GM23338 (cell line): Measurements from ENCODE around the gene UBAC1. TPM values are rescaled to one million over a fixed set of nuclear protein-coding genes. Genes with fewer than 3 reads are reported as not detected.
"Not testable (repeated sequence)": the region's sequence is repeated elsewhere in the genome, so short reads cannot be mapped to it uniquely, and the experiment has no call there.

Source experiments
- ATAC-seq: fragments of 200-7000 bp; cut with Tn5 transposase; 3 replicates; pipeline ENCODE4 v1.9.1; 2020
- DNase-seq: peaks from one replicate; pipeline ENCODE4 v3.0.0-alpha.2; 2015; ENCODE audit warnings: low spot score
- H2AFZ ChIP-seq: fragments of 200-600 bp; sonication (generic); 2 replicates; pipeline ENCODE4 v1.8.0; 2016; ENCODE audit warnings: antibody characterized with exemption, mild to moderate bottlenecking, moderate library complexity
- H3F3A ChIP-seq: fragments of 200-600 bp; sonication (generic); replicated peaks from 2 replicates; pipeline ENCODE4 v1.8.0; 2017; ENCODE audit warnings: antibody characterized with exemption, mixed run types, low read depth
- H3K27ac ChIP-seq: fragments of 200-600 bp; sonication (generic); 2 replicates; pipeline ENCODE4 v1.6.1; 2016; ENCODE audit warnings: low read depth
- H3K27me3 ChIP-seq: fragments of 200-600 bp; sonication (generic); 2 replicates; pipeline ENCODE4 v1.8.0; 2016; ENCODE audit warnings: mild to moderate bottlenecking, mixed run types, moderate library complexity; ENCODE audit not compliant: insufficient read depth
- H3K36me3 ChIP-seq: fragments of 200-600 bp; sonication (generic); 2 replicates; pipeline ENCODE4 v1.8.0; 2016; ENCODE audit warnings: mild to moderate bottlenecking; ENCODE audit not compliant: insufficient read depth
- H3K4me1 ChIP-seq: fragments of 200-600 bp; sonication (generic); 2 replicates; pipeline ENCODE4 v1.8.0; 2016; ENCODE audit warnings: mild to moderate bottlenecking, moderate library complexity; ENCODE audit not compliant: insufficient read depth
- H3K4me2 ChIP-seq: fragments of 200-600 bp; sonication (generic); 2 replicates; pipeline ENCODE4 v1.7.1; 2017; ENCODE audit warnings: mixed run types
- H3K4me3 ChIP-seq: fragments of 200-600 bp; sonication (generic); 2 replicates; pipeline ENCODE4 v1.6.1; 2016; ENCODE audit warnings: mixed run types
- H3K79me2 ChIP-seq: fragments of 200-600 bp; sonication (generic); replicated peaks from 2 replicates; pipeline ENCODE4 v1.8.0; 2017; ENCODE audit warnings: mild to moderate bottlenecking; ENCODE audit not compliant: insufficient read depth
- H3K9me2 ChIP-seq: fragments of 200-600 bp; sonication (generic); 2 replicates; pipeline ENCODE4 v1.8.0; 2017; ENCODE audit not compliant: insufficient read depth
- H4K20me1 ChIP-seq: fragments of 200-600 bp; sonication (generic); replicated peaks from 2 replicates; pipeline ENCODE4 v1.8.0; 2017; ENCODE audit warnings: mild to moderate bottlenecking; ENCODE audit not compliant: insufficient read depth
- H3K27ac Mint-ChIP-seq: 2 replicates; pipeline ENCODE4 v1.8.0; 2020; ENCODE audit warnings: inconsistent platforms, mild to moderate bottlenecking, moderate library complexity, mixed read lengths
- H3K27me3 Mint-ChIP-seq: 3 replicates; pipeline ENCODE4 v1.8.0; 2022; ENCODE audit warnings: low read depth, mild to moderate bottlenecking, moderate library complexity, mixed read lengths, inconsistent platforms; ENCODE audit not compliant: insufficient read depth, poor library complexity
- H3K36me3 Mint-ChIP-seq: 3 replicates; pipeline ENCODE4 v1.8.0; 2021; ENCODE audit warnings: low read depth, mild to moderate bottlenecking, inconsistent platforms, moderate library complexity, mixed read lengths
- H3K4me1 Mint-ChIP-seq: 3 replicates; pipeline ENCODE4 v1.8.0; 2020; ENCODE audit warnings: mild to moderate bottlenecking, inconsistent platforms, mixed read lengths
- H3K4me3 Mint-ChIP-seq: 3 replicates; pipeline ENCODE4 v1.8.0; 2021; ENCODE audit warnings: moderate library complexity, mild to moderate bottlenecking, inconsistent platforms, mixed read lengths
- H3K9me3 Mint-ChIP-seq: 3 replicates; pipeline ENCODE4 v1.8.0; 2020; ENCODE audit warnings: moderate library complexity, mild to moderate bottlenecking, inconsistent platforms, mixed read lengths
- JUNB ChIP-seq: IDR thresholded peaks from one replicate; pipeline ENCODE4 v1.6.1; 2016; ENCODE audit warnings: antibody characterized with exemption; ENCODE audit not compliant: unreplicated experiment
- NANOG ChIP-seq: IDR thresholded peaks from 2 replicates; pipeline ENCODE4 v1.6.1; 2016; ENCODE audit warnings: antibody characterized with exemption, borderline replicate concordance
- STAT1 ChIP-seq: IDR thresholded peaks from one replicate; pipeline ENCODE4 v1.6.1; 2016; ENCODE audit warnings: antibody characterized with exemption; ENCODE audit not compliant: unreplicated experiment
- ZNF114 ChIP-seq: fragments of 250-450 bp; sonication (Bioruptor Pico); IDR thresholded peaks from 2 replicates; pipeline ENCODE4 v1.5.0; 2020; ENCODE audit warnings: mild to moderate bottlenecking, moderate library complexity
- polyA plus RNA-seq: library from polyadenylated mRNA; unstranded; fragments of >200 nt; fragmentation: Nextera tagmentation; extraction: Ambion mirVana; gene quantifications from 2 replicates; pipeline ENCODE4 v1.2.1, GENCODE V29; 2016
- total RNA-seq: library from RNA; depleted of rRNA; stranded (reverse); fragments of >200 nt; shearing (Covaris generic); gene quantifications from 2 replicates; pipeline ENCODE4 v1.2.3, GENCODE V29; 2014
- TF ChIP-seq, protein P1 (sequence below): fragments of 250-450 bp; sonication (Bioruptor Pico); IDR thresholded peaks from 2 replicates; pipeline ENCODE4 v1.5.0; 2020; ENCODE audit warnings: mild to moderate bottlenecking, moderate library complexity

Gene UBAC1
- total and polyA plus RNA-seq, 2 experiments from 2014 or later: 63.2 to 86.6 TPM

GRCh38 chr9:135968083-135968476, 6.9 kb upstream of the UBAC1 start (continued):
- TF ChIP-seq, protein P1, sequence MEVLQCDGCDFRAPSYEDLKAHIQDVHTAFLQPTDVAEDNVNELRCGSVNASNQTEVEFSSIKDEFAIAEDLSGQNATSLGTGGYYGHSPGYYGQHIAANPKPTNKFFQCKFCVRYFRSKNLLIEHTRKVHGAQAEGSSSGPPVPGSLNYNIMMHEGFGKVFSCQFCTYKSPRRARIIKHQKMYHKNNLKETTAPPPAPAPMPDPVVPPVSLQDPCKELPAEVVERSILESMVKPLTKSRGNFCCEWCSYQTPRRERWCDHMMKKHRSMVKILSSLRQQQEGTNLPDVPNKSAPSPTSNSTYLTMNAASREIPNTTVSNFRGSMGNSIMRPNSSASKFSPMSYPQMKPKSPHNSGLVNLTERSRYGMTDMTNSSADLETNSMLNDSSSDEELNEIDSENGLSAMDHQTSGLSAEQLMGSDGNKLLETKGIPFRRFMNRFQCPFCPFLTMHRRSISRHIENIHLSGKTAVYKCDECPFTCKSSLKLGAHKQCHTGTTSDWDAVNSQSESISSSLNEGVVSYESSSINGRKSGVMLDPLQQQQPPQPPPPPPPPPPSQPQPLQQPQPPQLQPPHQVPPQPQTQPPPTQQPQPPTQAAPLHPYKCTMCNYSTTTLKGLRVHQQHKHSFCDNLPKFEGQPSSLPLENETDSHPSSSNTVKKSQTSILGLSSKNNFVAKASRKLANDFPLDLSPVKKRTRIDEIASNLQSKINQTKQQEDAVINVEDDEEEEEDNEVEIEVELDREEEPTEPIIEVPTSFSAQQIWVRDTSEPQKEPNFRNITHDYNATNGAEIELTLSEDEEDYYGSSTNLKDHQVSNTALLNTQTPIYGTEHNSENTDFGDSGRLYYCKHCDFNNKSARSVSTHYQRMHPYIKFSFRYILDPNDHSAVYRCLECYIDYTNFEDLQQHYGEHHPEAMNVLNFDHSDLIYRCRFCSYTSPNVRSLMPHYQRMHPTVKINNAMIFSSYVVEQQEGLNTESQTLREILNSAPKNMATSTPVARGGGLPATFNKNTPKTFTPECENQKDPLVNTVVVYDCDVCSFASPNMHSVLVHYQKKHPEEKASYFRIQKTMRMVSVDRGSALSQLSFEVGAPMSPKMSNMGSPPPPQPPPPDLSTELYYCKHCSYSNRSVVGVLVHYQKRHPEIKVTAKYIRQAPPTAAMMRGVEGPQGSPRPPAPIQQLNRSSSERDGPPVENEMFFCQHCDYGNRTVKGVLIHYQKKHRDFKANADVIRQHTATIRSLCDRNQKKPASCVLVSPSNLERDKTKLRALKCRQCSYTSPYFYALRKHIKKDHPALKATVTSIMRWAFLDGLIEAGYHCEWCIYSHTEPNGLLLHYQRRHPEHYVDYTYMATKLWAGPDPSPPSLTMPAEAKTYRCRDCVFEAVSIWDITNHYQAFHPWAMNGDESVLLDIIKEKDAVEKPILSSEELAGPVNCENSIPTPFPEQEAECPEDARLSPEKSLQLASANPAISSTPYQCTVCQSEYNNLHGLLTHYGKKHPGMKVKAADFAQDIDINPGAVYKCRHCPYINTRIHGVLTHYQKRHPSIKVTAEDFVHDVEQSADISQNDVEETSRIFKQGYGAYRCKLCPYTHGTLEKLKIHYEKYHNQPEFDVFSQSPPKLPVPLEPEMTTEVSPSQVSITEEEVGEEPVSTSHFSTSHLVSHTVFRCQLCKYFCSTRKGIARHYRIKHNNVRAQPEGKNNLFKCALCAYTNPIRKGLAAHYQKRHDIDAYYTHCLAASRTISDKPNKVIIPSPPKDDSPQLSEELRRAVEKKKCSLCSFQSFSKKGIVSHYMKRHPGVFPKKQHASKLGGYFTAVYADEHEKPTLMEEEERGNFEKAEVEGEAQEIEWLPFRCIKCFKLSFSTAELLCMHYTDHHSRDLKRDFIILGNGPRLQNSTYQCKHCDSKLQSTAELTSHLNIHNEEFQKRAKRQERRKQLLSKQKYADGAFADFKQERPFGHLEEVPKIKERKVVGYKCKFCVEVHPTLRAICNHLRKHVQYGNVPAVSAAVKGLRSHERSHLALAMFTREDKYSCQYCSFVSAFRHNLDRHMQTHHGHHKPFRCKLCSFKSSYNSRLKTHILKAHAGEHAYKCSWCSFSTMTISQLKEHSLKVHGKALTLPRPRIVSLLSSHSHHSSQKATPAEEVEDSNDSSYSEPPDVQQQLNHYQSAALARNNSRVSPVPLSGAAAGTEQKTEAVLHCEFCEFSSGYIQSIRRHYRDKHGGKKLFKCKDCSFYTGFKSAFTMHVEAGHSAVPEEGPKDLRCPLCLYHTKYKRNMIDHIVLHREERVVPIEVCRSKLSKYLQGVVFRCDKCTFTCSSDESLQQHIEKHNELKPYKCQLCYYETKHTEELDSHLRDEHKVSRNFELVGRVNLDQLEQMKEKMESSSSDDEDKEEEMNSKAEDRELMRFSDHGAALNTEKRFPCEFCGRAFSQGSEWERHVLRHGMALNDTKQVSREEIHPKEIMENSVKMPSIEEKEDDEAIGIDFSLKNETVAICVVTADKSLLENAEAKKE (CRISPR knock-in tag): no peak

DNA sequence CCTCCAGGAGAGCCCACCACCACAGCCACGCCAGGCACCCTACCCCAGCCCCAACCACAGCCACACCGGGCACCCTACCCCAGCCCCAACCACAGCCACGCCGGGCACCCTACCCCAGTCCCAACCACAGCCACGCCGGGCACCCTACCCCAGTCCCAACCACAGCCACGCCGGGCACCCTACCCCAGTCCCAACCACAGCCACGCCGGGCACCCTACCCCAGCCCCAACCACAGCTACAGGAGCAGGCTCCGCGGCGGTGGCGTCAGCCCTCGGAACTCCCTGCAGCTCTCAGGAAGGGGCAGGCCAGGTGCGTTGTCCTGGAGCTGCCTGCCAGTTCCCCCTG, 5.7 kb upstream of the UBAC1 start:
- H3K36me3 Mint-ChIP-seq, H3F3A ChIP-seq, H2AFZ ChIP-seq, H3K4me2 ChIP-seq, H4K20me1 ChIP-seq, H3K4me3 Mint-ChIP-seq, H3K27ac ChIP-seq, H3K4me1 ChIP-seq, H3K9me3 Mint-ChIP-seq, ATAC-seq, H3K9me2 ChIP-seq, DNase-seq, H3K27me3 ChIP-seq, H3K27ac Mint-ChIP-seq, H3K36me3 ChIP-seq, H3K79me2 ChIP-seq, H3K4me3 ChIP-seq: not testable (repeated sequence)
- Mint-ChIP-seq H3K4me1 (peaks cover 34% of the 10 kb centered on the region), H3K27me3 (peaks cover 16% of the 10 kb centered on the region)

- peaks cover 3% of the 10 kb centered on the region; the same call in 1 of the 2 replicates for H3F3A ChIP-seq
- H3K4me3 ChIP-seq: no peak overlapping the region
- 0 out of 2 replicates have a peak, but pooled peaks cover under 1% of the 10 kb centered on the region for H3K4me1 ChIP-seq
- Mint-ChIP-seq H3K36me3 (no peaks in the 10 kb centered on the region), H3K9me3 (no peaks in the 10 kb centered on the region), H3K4me3 (no peak overlapping the region; the same call in 2 of the 3 replicates), H3K27ac (no peak overlapping the region), H3K27me3 (peaks cover 14% of the 10 kb centered on the region), H3K4me1 (peaks cover 37% of the 10 kb centered on the region)
- no peak for TF ChIP-seq STAT1
- no peak for TF ChIP-seq ZNF114
- TF ChIP-seq JUNB: no peak
- no peak for TF ChIP-seq NANOG
- no peaks in the 10 kb centered on the region for H3K36me3 ChIP-seq
- peaks cover 4% of the 10 kb centered on the region for H3K79me2 ChIP-seq
- H3K27ac ChIP-seq: no peak overlapping the region
- H3K27me3 ChIP-seq: no peaks in the 10 kb centered on the region
- H4K20me1 ChIP-seq: peaks cover under 1% of the 10 kb centered on the region; the same call in 1 of the 2 replicates
- no peak for ATAC-seq
- H3K9me2 ChIP-seq: no peaks in the 10 kb centered on the region
- no peak overlapping the region for H3K4me2 ChIP-seq
- H2AFZ ChIP-seq: no peak overlapping the region
- DNase-seq: no peak
Measured at GRCh38 chr9:135965124-135965756, 4.1 kb upstream of the UBAC1 start.
